ENCODE measurements around the gene ZFPM1.

Gene ZFPM1

GRCh38 chr16:88548985-88549384 is 95.9 kb downstream of the ZFPM1 start:
- no peak for DNase-seq

DNA sequence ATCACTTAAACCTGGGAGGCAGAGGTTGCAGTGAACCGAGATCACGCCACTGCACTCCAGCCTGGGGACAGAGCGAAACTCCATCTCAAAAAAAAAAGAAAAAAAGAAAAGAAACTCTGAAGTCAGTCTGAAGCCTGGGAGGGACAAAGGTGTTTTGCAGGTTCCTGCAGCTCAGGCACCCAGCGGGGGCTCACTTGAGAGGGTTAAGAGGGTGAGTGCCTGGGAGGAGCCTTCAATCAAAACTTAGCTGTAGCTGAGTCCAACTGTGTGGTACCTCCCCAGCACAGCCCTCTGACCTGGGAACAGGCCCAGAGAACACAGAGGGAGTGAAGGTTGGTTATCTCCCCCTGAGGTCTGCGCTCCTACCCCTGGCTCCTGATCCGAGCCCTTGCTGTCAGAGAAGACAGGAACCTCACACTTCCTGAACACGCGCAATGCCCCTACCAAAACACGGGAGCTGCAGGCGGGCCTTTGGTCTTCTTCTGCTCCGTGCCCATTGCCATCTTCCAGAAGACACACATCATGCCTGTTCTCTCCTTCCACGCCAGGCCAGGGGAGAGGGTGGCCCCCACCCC is 96.7 kb downstream of the ZFPM1 start:
- DNase-seq: no peak

- no peak for DNase-seq
These were observed 97.2 kb downstream of the ZFPM1 start for GRCh38 chr16:88550246-88550661.

DNA sequence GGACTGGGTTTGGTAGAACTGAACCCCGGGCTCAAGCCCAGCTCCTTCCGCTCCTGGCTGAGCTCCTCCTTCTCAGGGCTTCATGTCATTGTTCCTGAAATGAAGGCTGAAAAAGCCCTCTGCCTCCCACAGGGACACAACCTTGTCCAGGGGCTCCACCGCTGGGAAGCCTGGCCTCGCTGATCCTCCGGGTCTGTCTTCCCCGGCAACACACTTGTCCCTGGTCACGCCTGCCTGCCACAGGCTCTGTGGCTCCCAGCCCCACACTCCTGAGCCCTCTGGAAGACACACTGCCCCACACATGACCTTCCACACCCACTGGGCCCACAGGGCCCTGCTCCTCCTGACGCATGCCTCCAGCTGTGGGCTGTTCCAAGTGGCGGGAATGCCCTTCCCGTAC is 99.1 kb downstream of the ZFPM1 start:
- no peak for DNase-seq

GRCh38 chr16:88552815-88553214 is 99.7 kb downstream of the ZFPM1 start:
- DNase-seq: no peak

DNA sequence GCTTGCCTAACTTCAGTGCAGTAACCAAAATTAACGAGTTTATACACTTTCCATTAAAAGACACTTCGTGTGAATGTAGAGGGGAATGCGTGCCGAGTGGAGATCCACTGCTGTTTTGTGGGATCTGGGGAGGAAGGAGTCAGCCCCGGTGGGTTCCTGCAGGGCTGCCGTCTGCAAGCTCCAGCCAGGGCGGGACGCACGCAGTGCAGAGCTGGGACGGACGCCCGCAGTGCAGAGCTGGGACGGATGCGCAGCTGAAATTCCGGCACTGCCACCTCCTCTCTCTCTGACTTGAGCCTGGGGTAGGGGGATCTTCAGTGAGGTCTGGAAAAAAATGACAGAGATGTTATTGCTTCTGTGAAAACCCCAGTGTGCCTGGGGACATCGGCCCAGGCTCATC is 100.7 kb downstream of the ZFPM1 start:
- no peak for DNase-seq

DNA sequence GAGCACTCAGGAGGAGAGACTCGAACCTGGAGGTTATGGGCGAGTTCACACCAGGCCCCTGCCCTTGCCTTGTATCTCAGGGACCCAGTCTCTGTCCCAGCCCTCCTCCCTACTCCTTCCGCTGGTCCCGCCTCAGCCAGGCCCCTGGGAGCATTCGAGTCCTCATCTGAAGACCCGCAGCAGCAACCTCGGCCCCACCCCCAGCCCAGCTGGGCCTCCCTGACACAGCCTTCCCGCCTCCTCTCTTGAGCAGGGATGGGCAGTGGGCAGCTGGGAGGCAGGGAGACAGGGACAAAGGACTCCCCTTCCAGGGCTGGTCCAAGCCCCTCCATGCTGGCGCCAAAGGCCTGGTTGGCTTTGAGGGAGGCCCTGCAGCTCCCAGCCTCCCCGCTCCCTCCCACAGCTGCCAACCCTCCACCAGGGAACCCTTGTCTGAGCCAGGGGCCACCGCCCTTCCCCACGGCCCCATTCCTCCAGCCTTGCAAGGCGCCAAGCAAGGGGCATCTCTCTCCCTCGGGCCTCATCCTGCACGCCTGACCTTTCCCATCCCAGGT is 101.7 kb downstream of the ZFPM1 start:
- DNase-seq: no peak

DNA sequence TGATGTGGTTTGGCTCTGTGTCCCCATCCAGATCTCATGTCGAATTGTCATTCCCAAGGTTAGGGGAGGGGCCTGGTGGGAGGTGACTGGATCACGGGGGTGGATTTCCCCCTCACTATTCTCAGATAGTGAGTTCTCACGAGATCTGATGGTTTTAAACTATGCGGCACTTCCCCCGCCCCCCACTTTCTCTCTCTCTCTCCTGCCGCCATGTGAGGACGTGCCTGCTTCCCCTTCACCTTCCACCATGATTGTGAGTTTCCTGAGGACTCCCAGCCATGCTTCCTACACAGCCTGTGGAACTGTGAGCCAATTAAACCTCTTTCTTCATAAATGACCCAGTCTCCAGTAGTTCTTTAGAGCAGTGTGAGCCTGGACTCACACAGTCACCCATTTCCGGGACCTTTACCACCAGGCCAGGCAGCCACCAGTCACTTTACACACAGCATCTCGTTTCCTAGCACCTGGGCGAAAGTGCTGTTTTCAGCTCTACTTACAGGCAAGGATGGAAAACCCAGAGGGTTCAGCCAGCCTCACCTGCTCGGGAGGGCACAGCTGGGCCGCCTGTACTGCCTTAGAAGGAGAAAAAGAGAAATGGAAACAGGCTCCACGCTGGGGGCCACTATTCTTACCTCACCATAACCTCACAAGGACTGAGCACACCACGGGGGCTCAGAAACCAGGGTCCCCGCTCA is 103.4 kb downstream of the ZFPM1 start:
- DNase-seq: no peak

DNA sequence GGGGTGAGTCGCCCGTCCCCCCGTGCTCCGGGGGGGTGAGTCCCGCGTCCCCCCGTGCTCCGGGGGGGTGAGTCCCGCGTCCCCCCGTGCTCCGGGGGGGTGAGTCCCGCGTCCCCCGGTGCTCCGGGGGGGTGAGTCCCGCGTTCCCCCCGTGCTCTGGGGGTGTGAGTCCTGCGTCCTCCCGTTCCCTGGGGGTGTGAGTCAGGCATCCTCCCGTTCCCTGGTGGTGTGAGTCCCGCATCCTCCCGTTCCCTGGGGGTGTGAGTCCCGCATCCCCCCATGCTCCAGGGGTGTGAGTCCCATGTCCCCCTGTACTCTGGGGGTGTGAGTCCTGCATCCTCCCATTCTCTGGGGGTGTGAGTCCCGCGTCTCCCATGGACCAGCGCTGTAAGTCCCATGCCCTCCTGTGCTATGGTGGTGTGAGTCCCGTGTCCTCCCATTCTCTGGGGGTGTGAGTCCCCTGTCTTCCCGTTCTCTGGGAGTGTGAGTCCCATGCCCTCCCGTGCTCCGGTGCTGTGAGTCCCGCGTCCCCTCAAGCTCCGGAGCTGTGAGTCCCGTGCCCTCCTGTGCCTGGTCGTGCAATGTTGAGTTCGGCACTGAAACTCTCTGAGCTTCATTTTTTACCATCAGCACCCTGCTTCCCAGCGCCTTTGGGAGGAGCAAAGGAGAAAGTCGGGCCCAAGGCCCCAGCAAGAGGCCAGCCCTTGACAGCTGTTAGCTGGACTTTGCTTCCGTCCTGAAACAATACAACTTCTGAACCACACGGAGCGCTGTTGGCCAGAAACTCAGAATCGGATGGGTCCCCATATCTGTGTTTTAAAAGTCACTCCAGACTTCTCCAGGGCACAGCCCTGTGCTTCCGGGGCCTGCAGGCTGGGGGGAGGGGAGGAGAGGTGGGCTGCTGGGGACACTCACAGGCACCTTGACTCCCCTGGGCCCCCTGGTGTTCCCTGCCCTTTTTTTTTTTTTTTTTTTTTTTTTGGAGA is 105.7 kb downstream of the ZFPM1 start:
- DNase-seq: peak; percentile 27

GRCh38 chr16:88560714-88561484 is 107.8 kb downstream of the ZFPM1 start:
- DNase-seq: no peak

DNA sequence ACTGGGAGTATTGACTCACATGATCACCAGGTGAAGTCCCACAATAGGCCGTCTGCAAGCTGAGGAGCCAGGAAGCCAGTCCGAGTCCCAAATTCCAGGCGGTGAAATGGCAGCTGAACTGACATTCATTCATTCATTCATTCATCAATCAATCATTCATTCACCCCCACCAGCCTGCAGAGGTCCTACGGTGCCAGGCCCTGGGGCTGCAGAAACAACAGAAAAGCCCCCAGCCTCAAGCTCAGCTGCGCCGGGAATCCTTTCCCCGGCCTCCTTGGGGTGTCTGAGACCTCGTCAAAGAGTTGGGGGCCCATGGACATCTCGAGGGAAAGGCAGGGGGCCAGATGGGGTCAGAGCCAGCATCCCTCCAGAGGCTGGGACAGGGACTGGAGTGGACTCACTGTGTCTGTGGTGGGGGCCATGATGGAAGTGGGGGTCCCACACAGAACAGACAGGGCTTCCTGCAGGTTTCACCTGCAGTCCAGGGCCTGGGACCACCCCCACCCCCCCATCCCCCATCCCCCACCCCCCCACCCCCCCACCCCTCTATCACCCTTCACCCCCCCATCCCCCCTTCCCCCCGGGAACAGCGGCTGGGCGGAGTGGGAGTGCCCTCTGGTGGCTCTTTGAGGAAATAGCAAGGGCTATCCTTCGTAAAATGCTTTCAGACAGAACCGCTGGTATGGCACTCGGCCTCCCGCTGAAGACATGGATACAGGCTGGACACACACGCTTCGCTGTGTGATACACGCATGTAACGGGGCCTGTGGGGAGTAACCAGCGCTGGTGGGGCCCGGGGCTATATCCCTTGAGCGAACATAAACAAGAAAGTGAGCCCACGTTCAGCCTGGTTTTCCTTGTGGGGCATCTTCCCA is 108.6 kb downstream of the ZFPM1 start:
- no peak for DNase-seq

DNA sequence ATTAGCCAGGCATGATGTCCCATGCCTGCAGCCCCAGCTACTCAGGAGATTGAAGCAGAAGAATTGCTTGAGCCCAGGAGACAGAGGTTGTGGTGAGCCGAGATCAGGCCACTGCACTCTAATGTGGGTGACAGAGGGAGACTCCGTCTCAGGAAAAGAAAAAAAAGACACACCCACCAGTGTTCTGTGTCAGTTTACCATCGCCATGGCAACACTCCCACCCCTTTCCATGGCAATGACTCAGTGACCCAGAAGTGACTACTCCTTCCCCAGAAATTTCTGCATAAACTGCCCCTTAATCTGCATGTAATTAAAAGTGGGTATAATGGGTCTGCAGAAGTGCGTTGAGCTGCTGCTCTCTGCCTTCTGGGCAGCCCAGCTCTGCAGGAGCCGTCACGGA is 113.1 kb downstream of the ZFPM1 start:
- DNase-seq: no peak

DNA sequence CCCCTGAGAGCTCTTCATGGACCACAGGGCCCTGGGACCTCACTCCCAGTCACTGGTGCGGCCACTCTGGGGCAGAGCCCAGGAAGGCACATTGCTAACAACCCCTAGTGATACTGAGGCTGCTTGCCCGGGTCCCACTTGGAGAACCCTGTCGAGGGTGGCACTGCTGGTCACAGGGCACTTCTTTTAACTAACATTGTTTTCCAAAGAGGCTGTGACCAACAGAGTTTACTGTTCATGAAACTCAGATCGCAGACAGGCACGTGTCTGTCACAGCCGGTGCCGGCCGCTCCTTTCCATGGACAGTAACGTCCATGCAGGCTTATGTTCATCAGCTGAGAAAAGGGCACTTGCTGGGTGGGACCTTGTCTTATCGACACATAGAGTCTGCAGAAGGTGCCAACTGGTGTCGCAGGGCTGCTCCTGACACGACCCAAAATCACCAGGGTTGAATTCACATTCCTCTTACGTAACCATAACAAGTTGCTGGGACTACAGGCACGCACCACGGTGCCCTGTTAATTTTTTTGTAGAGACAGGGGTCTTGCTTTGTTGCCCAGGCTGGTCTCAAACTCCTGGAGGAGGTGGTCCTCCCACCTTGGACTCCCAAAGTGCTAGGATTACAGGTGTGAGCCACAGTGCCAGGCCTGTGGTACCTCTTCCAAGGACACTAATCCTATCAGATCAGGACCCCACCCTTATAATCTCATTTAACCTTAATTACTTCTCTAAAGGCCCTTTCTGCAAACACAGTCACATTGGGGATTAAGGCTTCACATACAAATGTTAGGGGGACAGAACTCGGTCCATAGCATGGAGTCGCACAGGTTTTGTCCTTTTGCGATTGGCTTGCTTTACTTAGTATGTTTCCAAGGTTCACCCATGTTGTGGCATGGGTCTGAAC is 115.9 kb downstream of the ZFPM1 start:
- no peak for DNase-seq

DNA sequence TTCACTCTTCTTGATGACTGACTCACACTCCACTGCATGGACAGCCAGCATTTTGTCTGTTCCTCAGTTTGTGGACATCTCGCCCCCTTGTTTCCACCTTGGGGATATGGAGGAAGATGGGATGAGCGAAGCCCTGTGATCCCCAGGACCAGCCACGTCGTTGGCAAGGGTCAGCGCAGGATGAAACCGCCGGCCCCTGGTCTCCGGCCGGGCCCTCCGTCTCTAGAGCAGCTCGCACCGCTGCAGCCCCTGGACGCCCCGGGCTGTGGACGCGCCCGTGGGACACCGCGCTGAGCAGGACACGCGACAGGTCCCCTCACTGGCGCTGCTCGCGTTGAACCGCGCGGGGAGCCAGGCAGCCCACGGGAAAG is 116.5 kb downstream of the ZFPM1 start:
- DNase-seq: no peak

DNA sequence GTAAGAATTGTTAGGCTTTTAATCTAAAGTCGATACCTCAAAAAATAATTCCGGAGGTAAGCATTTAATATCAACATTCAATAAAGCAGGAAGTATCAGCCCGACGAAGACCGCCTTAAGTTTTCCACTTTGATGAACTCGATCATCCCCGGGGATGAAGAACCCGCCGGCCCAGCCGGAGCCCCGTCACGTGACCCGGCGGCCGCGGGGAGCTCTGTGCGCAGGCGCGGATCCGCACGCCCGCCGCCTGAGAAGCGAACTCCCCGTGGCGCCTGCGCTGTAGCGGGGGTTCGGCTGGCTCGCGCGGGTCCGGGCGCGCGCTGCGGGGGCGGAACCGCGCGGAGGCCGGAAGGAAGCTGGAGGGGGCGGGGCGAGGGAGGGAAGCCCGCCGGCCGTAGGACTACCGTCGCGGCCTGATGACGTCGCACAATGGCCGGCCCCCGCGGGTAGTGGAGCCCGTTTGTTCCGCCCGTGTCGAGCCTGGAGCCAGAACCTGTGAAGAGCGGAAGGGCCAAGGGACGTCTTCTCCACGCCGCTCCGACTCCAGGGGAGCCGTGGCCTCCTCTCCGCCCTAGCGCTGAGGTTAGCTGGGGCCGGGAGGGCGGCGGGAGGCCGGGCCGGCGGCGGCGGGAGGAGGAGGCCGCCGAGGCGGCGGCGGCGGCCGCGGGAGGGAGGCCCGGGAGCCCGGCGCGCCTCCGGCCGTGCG is 117.1 kb downstream of the ZFPM1 start, which contains the start of gene ZC3H18:
Gene ZC3H18, plus strand, starts transcription at position 419 of the 706 bp plus-strand sequence. CDS start 6,721 bp downstream, outside the sequence.
- DNase-seq: peak; percentile 77

DNA sequence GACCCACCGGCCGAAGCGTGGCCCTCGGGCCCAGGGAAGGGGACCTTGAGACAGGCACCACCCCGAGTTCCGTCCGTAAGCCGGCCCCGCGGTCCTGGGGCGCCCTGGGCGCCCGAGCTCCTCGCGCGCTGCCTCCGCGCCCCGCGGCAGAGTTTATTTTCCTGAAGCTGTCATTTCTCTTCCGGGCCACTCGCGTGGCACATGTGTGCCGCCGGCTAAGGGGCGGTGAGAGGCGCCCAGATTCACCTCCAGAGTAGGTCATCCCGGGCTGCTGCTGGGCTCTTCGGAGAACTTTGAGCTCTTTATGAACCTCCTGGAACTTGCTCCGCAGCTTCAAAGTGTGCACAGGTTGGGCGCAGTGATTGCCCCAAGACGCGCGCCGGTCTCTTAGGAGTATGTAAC is 117.6 kb downstream of the ZFPM1 start:
- DNase-seq: no peak

GRCh38 chr16:88575251-88575650 is 122.2 kb downstream of the ZFPM1 start:
- no peak for DNase-seq

DNA sequence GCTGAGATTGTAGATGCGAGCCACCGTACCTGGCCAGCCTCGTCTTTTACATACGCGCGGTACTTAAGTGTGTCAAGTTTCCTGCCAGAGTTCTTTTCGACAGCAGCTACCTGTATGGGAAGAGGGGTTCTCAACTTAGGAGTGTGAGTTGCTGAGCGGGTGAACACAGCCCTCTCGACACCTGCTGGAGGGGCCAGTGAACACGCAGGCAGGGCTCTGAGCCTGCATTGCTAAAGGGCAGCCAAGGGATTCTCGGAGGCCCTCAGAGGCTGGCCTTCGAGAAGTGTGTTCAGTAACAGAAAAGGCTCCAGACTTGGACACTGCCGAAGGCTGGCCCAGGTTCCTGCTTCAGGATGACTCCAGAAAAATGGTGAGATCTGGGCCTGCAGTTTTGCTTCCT is 123.2 kb downstream of the ZFPM1 start:
- no peak for DNase-seq

DNA sequence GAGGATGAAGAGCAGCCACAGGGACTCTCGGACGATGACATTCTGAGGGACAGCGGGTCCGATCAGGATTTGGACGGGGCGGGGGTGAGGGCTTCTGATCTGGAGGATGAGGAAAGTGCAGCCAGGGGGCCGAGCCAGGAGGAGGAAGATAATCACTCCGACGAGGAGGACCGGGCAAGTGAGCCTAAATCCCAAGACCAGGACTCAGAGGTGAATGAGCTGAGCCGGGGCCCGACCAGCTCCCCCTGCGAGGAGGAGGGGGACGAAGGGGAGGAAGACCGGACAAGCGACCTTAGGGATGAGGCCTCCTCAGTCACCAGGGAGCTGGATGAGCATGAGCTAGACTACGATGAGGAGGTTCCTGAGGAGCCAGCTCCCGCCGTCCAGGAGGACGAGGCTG is 124.1 kb downstream of the ZFPM1 start:
- no peak for DNase-seq
